GM23338 (cell line): ENCODE data around the gene EREG. TPM values are rescaled to one million over a fixed set of nuclear protein-coding genes. Genes with fewer than 3 reads are reported as not detected.

Source experiments
- ATAC-seq: fragments of 200-7000 bp; cut with Tn5 transposase; 3 replicates; pipeline ENCODE4 v1.9.1; 2020
- DNase-seq: peaks from one replicate; pipeline ENCODE4 v3.0.0-alpha.2; 2015; ENCODE audit warnings: low spot score
- H2AFZ ChIP-seq: fragments of 200-600 bp; sonication (generic); 2 replicates; pipeline ENCODE4 v1.8.0; 2016; ENCODE audit warnings: antibody characterized with exemption, mild to moderate bottlenecking, moderate library complexity
- H3F3A ChIP-seq: fragments of 200-600 bp; sonication (generic); replicated peaks from 2 replicates; pipeline ENCODE4 v1.8.0; 2017; ENCODE audit warnings: antibody characterized with exemption, mixed run types, low read depth
- H3K27ac ChIP-seq: fragments of 200-600 bp; sonication (generic); 2 replicates; pipeline ENCODE4 v1.6.1; 2016; ENCODE audit warnings: low read depth
- H3K27me3 ChIP-seq: fragments of 200-600 bp; sonication (generic); 2 replicates; pipeline ENCODE4 v1.8.0; 2016; ENCODE audit warnings: mild to moderate bottlenecking, mixed run types, moderate library complexity; ENCODE audit not compliant: insufficient read depth
- H3K36me3 ChIP-seq: fragments of 200-600 bp; sonication (generic); 2 replicates; pipeline ENCODE4 v1.8.0; 2016; ENCODE audit warnings: mild to moderate bottlenecking; ENCODE audit not compliant: insufficient read depth
- H3K4me1 ChIP-seq: fragments of 200-600 bp; sonication (generic); 2 replicates; pipeline ENCODE4 v1.8.0; 2016; ENCODE audit warnings: mild to moderate bottlenecking, moderate library complexity; ENCODE audit not compliant: insufficient read depth
- H3K4me2 ChIP-seq: fragments of 200-600 bp; sonication (generic); 2 replicates; pipeline ENCODE4 v1.7.1; 2017; ENCODE audit warnings: mixed run types
- H3K4me3 ChIP-seq: fragments of 200-600 bp; sonication (generic); 2 replicates; pipeline ENCODE4 v1.6.1; 2016; ENCODE audit warnings: mixed run types
- H3K79me2 ChIP-seq: fragments of 200-600 bp; sonication (generic); replicated peaks from 2 replicates; pipeline ENCODE4 v1.8.0; 2017; ENCODE audit warnings: mild to moderate bottlenecking; ENCODE audit not compliant: insufficient read depth
- H3K9me2 ChIP-seq: fragments of 200-600 bp; sonication (generic); 2 replicates; pipeline ENCODE4 v1.8.0; 2017; ENCODE audit not compliant: insufficient read depth
- H4K20me1 ChIP-seq: fragments of 200-600 bp; sonication (generic); replicated peaks from 2 replicates; pipeline ENCODE4 v1.8.0; 2017; ENCODE audit warnings: mild to moderate bottlenecking; ENCODE audit not compliant: insufficient read depth
- H3K27ac Mint-ChIP-seq: 2 replicates; pipeline ENCODE4 v1.8.0; 2020; ENCODE audit warnings: inconsistent platforms, mild to moderate bottlenecking, moderate library complexity, mixed read lengths
- H3K27me3 Mint-ChIP-seq: 3 replicates; pipeline ENCODE4 v1.8.0; 2022; ENCODE audit warnings: low read depth, mild to moderate bottlenecking, moderate library complexity, mixed read lengths, inconsistent platforms; ENCODE audit not compliant: insufficient read depth, poor library complexity
- H3K36me3 Mint-ChIP-seq: 3 replicates; pipeline ENCODE4 v1.8.0; 2021; ENCODE audit warnings: low read depth, mild to moderate bottlenecking, inconsistent platforms, moderate library complexity, mixed read lengths
- H3K4me1 Mint-ChIP-seq: 3 replicates; pipeline ENCODE4 v1.8.0; 2020; ENCODE audit warnings: mild to moderate bottlenecking, inconsistent platforms, mixed read lengths
- H3K4me3 Mint-ChIP-seq: 3 replicates; pipeline ENCODE4 v1.8.0; 2021; ENCODE audit warnings: moderate library complexity, mild to moderate bottlenecking, inconsistent platforms, mixed read lengths
- H3K9me3 Mint-ChIP-seq: 3 replicates; pipeline ENCODE4 v1.8.0; 2020; ENCODE audit warnings: moderate library complexity, mild to moderate bottlenecking, inconsistent platforms, mixed read lengths
- CREB1 ChIP-seq: fragments of 250-450 bp; sonication (Bioruptor Pico); IDR thresholded peaks from 2 replicates; pipeline ENCODE4 v1.5.0; 2020; ENCODE audit warnings: low read depth, mild to moderate bottlenecking, moderate library complexity
- CTCF ChIP-seq, 2 experiments: fragments of 200-600 bp in 1 of 2; sonication (generic) in 1 of 2; conservative IDR thresholded peaks; 2 replicates each; pipeline versions ENCODE4 v1.5.1 to v1.6.1; 2016 to 2017; ENCODE audit warnings: antibody characterized with exemption in 2 of 2, low read depth in 2 of 2, mild to moderate bottlenecking in 2 of 2, moderate library complexity in 1 of 2
- EZH2 ChIP-seq: fragments of 200-600 bp; sonication (generic); IDR thresholded peaks from one replicate; pipeline ENCODE4 v1.8.0; 2017; ENCODE audit warnings: antibody characterized with exemption, mild to moderate bottlenecking, low read depth; ENCODE audit not compliant: unreplicated experiment
- EZH2phosphoT487 ChIP-seq: fragments of 200-600 bp; sonication (generic); IDR thresholded peaks from one replicate; pipeline ENCODE4 v1.8.1; 2018; ENCODE audit warnings: antibody characterized with exemption; ENCODE audit not compliant: unreplicated experiment
- JUNB ChIP-seq: IDR thresholded peaks from one replicate; pipeline ENCODE4 v1.6.1; 2016; ENCODE audit warnings: antibody characterized with exemption; ENCODE audit not compliant: unreplicated experiment
- NANOG ChIP-seq: IDR thresholded peaks from 2 replicates; pipeline ENCODE4 v1.6.1; 2016; ENCODE audit warnings: antibody characterized with exemption, borderline replicate concordance
- POLR2AphosphoS5 ChIP-seq: IDR thresholded peaks from 2 replicates; pipeline ENCODE4 v1.6.1; 2016; ENCODE audit warnings: antibody characterized with exemption, low read depth
- STAT1 ChIP-seq: IDR thresholded peaks from one replicate; pipeline ENCODE4 v1.6.1; 2016; ENCODE audit warnings: antibody characterized with exemption; ENCODE audit not compliant: unreplicated experiment
- ZNF114 ChIP-seq: fragments of 250-450 bp; sonication (Bioruptor Pico); IDR thresholded peaks from 2 replicates; pipeline ENCODE4 v1.5.0; 2020; ENCODE audit warnings: mild to moderate bottlenecking, moderate library complexity
- ZNF331 ChIP-seq: fragments of 250-450 bp; sonication (Bioruptor Pico); IDR thresholded peaks from 2 replicates; pipeline ENCODE4 v1.5.0; 2020; ENCODE audit warnings: low read depth, mild to moderate bottlenecking, moderate library complexity
- polyA plus RNA-seq: library from polyadenylated mRNA; unstranded; fragments of >200 nt; fragmentation: Nextera tagmentation; extraction: Ambion mirVana; gene quantifications from 2 replicates; pipeline ENCODE4 v1.2.1, GENCODE V29; 2016
- total RNA-seq: library from RNA; depleted of rRNA; stranded (reverse); fragments of >200 nt; shearing (Covaris generic); gene quantifications from 2 replicates; pipeline ENCODE4 v1.2.3, GENCODE V29; 2014
- TF ChIP-seq, protein P1 (sequence below): IDR thresholded peaks from 2 replicates; pipeline ENCODE4 v1.6.1; 2016; ENCODE audit warnings: antibody characterized with exemption
- TF ChIP-seq, protein P2 (sequence below): fragments of 250-450 bp; sonication (Bioruptor Pico); IDR thresholded peaks from 2 replicates; pipeline ENCODE4 v1.5.0; 2020; ENCODE audit warnings: mild to moderate bottlenecking, moderate library complexity
- TF ChIP-seq, protein P3 (sequence below): IDR thresholded peaks from one replicate; pipeline ENCODE4 v1.6.1; 2018; ENCODE audit warnings: antibody characterized with exemption; ENCODE audit not compliant: unreplicated experiment

EREG gene
- total and polyA plus RNA-seq, 2 experiments from 2014 or later = not detected

- Histone ChIP-seq H4K20me1 (no peaks in the 10 kb centered on the region), H3K4me1 (peaks cover 11% of the 10 kb centered on the region; the same call in 1 of the 2 replicates), H3F3A (no peaks in the 10 kb centered on the region), H3K79me2 (no peaks in the 10 kb centered on the region), H3K27me3 (no peaks in the 10 kb centered on the region), H3K9me2 (no peaks in the 10 kb centered on the region), H3K4me3 (no peak overlapping the region), H2AFZ (no peak overlapping the region), H3K36me3 (no peaks in the 10 kb centered on the region), H3K27ac (no peak overlapping the region), H3K4me2 (no peak overlapping the region)
- Mint-ChIP-seq H3K9me3 (no peaks in the 10 kb centered on the region), H3K4me1 (peaks cover 15% of the 10 kb centered on the region), H3K27ac (no peak overlapping the region), H3K4me3 (no peak overlapping the region), H3K36me3 (no peaks in the 10 kb centered on the region), H3K27me3 (no peaks in the 10 kb centered on the region)
- TF ChIP-seq EZH2 (no peak), JUNB (no peak), CREB1 (CRISPR knock-in tag) (no peak), CTCF (conservative IDR thresholded peaks at IDR 0.05; ENCODE audit: low read depth in 2 of 2) (no peak), ZNF114 (CRISPR knock-in tag) (no peak), EZH2phosphoT487 (no peak), POLR2AphosphoS5 (no peak), ZNF331 (no peak), NANOG (no peak), STAT1 (no peak)
- TF ChIP-seq, protein P1, sequence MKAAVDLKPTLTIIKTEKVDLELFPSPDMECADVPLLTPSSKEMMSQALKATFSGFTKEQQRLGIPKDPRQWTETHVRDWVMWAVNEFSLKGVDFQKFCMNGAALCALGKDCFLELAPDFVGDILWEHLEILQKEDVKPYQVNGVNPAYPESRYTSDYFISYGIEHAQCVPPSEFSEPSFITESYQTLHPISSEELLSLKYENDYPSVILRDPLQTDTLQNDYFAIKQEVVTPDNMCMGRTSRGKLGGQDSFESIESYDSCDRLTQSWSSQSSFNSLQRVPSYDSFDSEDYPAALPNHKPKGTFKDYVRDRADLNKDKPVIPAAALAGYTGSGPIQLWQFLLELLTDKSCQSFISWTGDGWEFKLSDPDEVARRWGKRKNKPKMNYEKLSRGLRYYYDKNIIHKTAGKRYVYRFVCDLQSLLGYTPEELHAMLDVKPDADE = no peak
- TF ChIP-seq, protein P2, sequence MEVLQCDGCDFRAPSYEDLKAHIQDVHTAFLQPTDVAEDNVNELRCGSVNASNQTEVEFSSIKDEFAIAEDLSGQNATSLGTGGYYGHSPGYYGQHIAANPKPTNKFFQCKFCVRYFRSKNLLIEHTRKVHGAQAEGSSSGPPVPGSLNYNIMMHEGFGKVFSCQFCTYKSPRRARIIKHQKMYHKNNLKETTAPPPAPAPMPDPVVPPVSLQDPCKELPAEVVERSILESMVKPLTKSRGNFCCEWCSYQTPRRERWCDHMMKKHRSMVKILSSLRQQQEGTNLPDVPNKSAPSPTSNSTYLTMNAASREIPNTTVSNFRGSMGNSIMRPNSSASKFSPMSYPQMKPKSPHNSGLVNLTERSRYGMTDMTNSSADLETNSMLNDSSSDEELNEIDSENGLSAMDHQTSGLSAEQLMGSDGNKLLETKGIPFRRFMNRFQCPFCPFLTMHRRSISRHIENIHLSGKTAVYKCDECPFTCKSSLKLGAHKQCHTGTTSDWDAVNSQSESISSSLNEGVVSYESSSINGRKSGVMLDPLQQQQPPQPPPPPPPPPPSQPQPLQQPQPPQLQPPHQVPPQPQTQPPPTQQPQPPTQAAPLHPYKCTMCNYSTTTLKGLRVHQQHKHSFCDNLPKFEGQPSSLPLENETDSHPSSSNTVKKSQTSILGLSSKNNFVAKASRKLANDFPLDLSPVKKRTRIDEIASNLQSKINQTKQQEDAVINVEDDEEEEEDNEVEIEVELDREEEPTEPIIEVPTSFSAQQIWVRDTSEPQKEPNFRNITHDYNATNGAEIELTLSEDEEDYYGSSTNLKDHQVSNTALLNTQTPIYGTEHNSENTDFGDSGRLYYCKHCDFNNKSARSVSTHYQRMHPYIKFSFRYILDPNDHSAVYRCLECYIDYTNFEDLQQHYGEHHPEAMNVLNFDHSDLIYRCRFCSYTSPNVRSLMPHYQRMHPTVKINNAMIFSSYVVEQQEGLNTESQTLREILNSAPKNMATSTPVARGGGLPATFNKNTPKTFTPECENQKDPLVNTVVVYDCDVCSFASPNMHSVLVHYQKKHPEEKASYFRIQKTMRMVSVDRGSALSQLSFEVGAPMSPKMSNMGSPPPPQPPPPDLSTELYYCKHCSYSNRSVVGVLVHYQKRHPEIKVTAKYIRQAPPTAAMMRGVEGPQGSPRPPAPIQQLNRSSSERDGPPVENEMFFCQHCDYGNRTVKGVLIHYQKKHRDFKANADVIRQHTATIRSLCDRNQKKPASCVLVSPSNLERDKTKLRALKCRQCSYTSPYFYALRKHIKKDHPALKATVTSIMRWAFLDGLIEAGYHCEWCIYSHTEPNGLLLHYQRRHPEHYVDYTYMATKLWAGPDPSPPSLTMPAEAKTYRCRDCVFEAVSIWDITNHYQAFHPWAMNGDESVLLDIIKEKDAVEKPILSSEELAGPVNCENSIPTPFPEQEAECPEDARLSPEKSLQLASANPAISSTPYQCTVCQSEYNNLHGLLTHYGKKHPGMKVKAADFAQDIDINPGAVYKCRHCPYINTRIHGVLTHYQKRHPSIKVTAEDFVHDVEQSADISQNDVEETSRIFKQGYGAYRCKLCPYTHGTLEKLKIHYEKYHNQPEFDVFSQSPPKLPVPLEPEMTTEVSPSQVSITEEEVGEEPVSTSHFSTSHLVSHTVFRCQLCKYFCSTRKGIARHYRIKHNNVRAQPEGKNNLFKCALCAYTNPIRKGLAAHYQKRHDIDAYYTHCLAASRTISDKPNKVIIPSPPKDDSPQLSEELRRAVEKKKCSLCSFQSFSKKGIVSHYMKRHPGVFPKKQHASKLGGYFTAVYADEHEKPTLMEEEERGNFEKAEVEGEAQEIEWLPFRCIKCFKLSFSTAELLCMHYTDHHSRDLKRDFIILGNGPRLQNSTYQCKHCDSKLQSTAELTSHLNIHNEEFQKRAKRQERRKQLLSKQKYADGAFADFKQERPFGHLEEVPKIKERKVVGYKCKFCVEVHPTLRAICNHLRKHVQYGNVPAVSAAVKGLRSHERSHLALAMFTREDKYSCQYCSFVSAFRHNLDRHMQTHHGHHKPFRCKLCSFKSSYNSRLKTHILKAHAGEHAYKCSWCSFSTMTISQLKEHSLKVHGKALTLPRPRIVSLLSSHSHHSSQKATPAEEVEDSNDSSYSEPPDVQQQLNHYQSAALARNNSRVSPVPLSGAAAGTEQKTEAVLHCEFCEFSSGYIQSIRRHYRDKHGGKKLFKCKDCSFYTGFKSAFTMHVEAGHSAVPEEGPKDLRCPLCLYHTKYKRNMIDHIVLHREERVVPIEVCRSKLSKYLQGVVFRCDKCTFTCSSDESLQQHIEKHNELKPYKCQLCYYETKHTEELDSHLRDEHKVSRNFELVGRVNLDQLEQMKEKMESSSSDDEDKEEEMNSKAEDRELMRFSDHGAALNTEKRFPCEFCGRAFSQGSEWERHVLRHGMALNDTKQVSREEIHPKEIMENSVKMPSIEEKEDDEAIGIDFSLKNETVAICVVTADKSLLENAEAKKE = no peak
- TF ChIP-seq, protein P3, sequence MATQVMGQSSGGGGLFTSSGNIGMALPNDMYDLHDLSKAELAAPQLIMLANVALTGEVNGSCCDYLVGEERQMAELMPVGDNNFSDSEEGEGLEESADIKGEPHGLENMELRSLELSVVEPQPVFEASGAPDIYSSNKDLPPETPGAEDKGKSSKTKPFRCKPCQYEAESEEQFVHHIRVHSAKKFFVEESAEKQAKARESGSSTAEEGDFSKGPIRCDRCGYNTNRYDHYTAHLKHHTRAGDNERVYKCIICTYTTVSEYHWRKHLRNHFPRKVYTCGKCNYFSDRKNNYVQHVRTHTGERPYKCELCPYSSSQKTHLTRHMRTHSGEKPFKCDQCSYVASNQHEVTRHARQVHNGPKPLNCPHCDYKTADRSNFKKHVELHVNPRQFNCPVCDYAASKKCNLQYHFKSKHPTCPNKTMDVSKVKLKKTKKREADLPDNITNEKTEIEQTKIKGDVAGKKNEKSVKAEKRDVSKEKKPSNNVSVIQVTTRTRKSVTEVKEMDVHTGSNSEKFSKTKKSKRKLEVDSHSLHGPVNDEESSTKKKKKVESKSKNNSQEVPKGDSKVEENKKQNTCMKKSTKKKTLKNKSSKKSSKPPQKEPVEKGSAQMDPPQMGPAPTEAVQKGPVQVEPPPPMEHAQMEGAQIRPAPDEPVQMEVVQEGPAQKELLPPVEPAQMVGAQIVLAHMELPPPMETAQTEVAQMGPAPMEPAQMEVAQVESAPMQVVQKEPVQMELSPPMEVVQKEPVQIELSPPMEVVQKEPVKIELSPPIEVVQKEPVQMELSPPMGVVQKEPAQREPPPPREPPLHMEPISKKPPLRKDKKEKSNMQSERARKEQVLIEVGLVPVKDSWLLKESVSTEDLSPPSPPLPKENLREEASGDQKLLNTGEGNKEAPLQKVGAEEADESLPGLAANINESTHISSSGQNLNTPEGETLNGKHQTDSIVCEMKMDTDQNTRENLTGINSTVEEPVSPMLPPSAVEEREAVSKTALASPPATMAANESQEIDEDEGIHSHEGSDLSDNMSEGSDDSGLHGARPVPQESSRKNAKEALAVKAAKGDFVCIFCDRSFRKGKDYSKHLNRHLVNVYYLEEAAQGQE = no peak
- DNase-seq (no peak), ATAC-seq (no peak)
Measured at GRCh38 chr4:74325886-74326285, 39.1 kb upstream of the EREG start.
